GM12875 (cell line): ENCODE results near the gene TRIM47.
"Not testable (repeated sequence)": the region's sequence is repeated elsewhere in the genome, so short reads cannot be mapped to it uniquely, and the experiment has no call there.

Experiments used
- H3K4me3 ChIP-seq: one replicate; pipeline ENCODE4 v1.5.1; 2011; ENCODE audit warnings: low read depth, low read length, control low read depth
- TF ChIP-seq, protein P1 (sequence below): IDR thresholded peaks from 2 replicates; pipeline ENCODE4 v1.5.1; 2011; ENCODE audit warnings: low read depth, mild to moderate bottlenecking, control low read depth, inconsistent platforms, low read length, moderate library complexity, borderline replicate concordance; ENCODE audit not compliant: insufficient read depth

TRIM47 gene

DNA sequence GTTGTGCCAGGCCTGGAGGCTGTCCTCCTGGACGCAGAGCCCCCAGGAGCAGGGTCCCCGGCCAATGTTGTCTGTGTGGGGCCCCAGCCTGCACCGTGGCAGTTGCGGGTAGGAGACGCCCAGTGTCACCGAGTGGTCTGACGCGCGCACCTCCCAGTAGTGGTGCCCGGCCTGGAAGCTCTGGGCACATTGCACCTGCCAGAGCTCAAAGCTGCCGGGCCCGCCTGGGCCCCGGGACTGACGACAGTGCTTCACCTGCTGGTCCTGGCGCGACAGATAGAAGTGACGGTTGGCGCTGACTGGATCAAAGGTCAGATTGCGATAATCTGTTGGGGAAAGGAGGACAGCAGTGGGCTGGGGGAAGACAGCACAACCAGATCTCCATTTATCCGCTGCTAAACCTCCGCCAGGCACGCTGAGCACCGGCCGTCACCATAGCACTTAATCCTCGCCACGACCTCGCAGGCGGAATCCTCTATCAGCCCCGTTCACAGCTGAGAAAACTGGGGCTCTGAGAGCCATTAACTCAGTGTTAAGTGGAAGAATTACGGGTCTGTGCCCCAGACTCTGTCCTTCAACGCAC lies 12.7 kb upstream of the TRIM47 start:
- no peak overlapping the region for H3K4me3 ChIP-seq
- TF ChIP-seq, protein P1, sequence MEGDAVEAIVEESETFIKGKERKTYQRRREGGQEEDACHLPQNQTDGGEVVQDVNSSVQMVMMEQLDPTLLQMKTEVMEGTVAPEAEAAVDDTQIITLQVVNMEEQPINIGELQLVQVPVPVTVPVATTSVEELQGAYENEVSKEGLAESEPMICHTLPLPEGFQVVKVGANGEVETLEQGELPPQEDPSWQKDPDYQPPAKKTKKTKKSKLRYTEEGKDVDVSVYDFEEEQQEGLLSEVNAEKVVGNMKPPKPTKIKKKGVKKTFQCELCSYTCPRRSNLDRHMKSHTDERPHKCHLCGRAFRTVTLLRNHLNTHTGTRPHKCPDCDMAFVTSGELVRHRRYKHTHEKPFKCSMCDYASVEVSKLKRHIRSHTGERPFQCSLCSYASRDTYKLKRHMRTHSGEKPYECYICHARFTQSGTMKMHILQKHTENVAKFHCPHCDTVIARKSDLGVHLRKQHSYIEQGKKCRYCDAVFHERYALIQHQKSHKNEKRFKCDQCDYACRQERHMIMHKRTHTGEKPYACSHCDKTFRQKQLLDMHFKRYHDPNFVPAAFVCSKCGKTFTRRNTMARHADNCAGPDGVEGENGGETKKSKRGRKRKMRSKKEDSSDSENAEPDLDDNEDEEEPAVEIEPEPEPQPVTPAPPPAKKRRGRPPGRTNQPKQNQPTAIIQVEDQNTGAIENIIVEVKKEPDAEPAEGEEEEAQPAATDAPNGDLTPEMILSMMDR: no peak

DNA sequence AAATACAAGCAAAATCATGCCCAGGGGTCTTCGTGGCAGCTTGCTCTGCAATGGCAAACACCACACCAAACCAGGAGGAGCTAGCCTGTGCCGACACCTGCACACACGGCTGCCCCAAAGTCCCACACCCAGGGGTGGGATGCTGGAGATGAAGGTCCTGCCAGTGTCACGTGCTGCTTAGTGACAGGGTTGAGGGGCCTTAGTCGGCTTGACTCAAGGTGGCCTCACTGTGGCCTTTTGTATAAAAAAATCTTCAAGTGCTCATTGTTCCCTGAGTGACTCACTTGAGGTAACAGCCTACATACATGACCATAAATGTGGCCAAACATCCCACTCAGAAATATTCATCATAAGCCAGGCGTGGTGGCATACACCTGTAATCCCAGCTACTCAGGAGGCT lies 11.1 kb upstream of the TRIM47 start:
- TF ChIP-seq, protein P1: no peak
- H3K4me3 ChIP-seq: no peak overlapping the region

DNA sequence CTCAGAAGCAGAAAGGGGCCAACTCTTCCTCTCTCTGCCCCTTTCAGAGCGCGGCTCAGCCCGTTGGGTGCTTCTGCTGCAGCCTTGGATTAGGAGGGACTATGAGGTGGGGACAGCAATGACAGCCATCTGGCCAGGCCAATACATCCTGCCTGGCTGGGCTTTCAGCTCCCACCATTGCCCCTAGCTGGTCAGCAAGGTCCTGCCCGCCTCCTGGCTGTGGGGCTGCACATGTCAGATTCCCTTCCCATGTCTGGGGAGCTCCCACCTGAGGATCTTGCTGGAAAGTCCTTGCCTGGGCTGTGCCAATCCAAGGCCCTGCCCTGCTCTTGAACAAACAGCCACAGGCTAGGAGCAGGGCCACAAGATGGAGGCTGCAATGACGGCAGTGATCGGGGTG lies 10.1 kb upstream of the TRIM47 start:
- TF ChIP-seq, protein P1: no peak
- no peak overlapping the region for H3K4me3 ChIP-seq

DNA sequence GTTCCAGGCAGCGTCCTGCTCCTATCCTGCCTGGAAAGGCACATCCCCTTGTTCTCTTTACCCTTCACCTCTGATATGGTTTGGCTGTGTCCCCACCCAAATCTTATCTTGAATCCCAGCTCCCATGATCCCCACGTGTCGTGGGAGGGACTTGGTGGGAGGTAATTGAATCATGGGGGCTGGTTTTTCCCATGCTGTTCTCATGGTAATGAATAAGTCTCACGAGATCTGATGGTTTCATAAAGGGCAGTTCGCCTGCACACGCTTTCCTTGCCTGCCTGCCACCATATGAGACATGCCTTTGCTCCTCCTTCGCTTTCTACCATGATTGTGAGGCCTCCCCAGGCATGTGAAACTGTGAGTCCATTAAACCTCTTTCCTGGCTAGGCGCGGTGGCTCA lies 7.5 kb upstream of the TRIM47 start:
- not testable (repeated sequence) for H3K4me3 ChIP-seq

DNA sequence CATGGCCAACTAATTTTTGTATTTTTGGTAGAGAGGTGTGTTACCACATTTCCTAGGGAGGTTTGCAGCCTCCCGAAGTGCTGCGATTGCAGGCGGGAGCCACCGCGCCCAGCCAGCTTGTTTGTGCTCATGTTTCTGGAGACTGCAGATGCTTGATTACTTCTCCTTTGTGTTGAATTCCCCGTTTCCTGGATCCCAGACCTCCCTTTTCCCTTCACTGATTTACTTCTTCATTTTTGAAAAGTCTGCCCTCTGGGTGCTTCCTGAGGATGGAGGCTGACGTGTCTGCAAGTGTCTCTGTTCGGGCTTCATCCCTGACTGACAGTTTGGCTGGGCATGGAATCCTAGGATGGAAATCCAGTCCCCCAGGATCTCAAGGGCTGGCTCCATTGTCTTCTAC lies 7.0 kb upstream of the TRIM47 start:
- TF ChIP-seq, protein P1: no peak
- no peak overlapping the region for H3K4me3 ChIP-seq

DNA sequence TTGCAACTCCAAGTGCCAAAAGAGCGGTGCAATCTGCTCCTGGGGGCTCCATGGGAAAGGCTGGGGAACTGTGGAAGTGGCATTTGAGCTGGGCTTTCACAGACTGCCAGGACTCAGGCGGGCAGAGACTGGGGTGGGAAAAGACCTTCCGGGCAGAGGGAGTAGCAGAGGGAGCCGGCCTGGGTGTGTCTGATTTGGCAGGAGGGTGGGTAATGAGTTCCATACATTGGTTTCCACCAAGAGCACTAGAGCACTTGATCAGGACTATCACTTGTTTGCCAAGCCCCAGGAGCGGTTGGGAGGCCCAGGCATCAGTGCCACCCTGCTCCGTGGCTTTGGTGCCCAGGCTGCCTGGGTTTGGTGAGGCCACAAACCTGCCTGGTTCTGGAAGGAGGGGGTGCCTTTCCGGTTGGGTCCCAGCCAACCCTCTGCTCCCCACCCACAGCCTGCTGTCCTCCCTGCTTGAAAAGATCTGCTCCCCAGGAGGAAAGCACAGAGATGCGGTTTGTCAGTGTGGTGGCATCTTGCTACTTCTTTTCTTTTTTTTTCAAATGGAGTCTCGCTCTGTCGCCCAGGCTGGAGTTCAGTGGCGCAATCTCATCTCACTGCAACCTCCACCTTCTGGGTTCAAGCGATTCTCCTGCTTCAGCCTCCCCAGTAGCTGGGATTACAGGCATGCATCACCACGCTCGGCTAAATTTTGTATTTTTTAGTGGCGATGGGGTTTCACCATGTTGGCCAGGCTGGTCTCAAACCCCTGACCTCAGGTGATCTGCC lies 3.5 kb upstream of the TRIM47 start:
- TF ChIP-seq, protein P1: no peak

DNA sequence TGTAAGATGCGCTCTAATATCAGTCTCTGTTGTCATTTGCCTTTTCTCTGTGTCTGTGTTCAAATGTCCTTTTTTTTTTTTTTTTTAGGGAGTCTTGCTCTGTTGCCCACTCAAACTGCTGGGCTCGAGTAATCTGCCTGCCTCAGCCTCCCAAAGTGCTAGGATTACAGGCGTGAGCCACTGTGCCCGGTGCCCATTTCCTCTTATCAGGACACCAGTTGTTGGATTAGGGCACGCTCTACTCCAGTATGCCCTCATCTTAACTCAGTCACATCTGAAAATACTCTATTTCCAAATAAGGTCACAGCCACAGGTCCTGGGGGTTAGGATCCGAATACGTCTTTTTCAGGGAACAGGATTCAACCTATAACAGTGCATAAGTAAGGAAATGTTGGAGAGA lies 1.9 kb upstream of the TRIM47 start:
- TF ChIP-seq, protein P1: no peak
- H3K4me3 ChIP-seq: no peak overlapping the region

More for the DNA sequence above, 3.5 kb upstream of the TRIM47 start:
- no peak overlapping the region for H3K4me3 ChIP-seq

DNA sequence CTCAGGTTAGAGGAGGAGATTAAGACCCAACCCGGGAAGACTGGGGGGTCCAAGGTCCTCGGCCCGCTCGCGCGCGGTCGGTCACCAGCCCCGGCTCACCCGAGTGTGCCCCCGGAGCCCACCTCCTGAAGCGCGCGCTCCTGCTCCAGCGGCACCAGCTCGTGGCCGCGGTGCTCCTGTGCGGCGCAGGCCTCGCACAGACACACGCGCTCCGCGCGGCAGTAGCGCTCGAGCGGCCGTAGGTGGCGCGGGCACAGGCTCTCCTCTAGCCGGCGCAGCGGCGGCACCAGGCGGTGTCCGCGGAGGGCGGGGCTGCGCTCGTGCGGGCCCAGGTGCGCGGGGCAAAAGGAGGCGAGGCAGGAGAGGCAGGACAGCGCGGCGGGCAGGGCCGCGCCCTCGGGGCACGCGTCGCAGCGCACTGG lies 618 bp downstream of the TRIM47 start:
- peak overlapping the region; percentile 61 for H3K4me3 ChIP-seq
- TF ChIP-seq, protein P1: peak; percentile 80
